Hematopoietic multipotent progenitor cell treated with erythropoietin and hydrocortisone succinate and interleukin-3 and kit ligand, for 6 days (in vitro differentiated cells): ENCODE measurements around the gene AVEN.

ENCODE experiments used
- DNase-seq: peaks from one replicate; pipeline ENCODE4 v3.0.0-alpha.2; 2015

The AVEN gene

DNA sequence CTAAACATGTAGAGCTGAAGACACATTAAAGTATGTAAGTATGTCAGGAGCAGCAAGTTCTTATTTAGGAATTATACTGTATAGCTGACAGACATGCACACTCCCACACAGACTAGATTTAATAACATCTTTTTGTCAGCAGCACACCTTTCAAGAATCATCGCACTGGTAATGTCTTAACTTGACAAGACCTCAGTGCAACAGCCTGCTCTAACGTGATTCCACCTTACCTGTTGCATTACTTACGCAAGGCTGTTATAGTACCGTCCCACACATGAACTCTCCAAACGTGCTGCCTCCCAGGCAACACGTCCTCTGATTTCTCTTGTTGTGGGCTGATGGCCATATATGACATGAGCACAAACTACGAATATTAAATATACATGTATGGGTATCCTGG is 58.8 kb downstream of the AVEN start:
- DNase-seq: no peak

DNA sequence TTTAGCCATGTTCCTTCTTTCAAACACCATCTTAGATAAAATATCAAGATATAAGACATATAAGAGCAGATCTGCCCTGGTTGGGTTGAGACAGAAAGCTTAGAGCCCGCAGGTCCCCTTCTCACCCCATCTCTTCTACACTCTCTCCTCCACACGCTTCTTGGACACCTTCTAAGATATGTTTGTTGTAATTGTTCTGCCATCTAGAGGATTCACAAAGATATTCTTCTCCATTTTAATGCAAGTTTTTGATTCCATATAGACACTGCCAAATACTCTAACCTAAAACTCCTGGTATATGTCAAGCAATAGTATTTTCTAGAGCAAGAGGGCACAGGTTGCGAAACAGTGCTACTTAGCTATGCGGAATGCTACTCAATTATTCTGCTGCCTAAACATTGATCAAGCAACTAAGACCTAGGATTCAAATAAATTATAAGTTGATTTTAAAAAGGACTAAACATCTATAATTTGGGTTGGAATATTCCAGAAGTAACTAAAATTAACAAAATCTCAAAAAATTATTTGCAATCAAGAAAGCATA is 63.9 kb downstream of the AVEN start:
- DNase-seq: peak; percentile 28

DNA sequence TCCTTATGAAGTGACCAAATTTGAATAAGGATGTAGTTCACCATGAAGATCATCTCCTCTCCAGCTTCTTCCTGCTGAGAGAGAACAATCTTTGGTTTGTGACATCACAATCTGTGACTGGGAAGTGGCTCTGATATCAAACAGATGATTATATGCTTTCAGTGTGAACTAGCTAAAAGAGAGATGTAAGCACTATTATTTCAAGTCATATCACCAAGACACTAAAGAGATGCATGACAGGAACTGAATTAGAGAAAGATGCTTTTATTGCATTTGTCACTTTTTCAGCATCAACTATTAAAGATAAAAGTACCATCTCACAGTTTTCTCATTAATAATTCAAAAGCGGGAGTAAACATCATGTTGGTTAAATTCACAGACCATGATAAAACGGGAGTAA is 67.2 kb downstream of the AVEN start:
- no peak for DNase-seq

DNA sequence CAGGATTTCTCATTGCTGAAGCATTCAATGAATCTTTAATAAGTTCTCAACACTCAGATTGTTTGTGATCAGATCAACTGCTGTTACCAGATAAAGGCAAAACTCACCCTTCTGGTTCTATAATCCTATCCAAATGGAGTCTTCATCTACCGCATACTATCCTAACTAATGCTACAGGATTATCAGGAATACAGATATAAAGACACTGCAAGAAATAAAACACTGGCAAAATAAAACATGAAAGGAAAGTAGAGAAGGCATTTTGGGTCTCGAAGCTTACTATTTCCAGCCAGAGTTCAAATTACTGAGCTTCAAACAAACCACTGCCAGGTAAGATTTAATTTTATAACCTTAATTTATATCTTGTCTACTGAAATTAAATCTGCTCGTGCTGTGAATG is 70.2 kb downstream of the AVEN start:
- no peak for DNase-seq

DNA sequence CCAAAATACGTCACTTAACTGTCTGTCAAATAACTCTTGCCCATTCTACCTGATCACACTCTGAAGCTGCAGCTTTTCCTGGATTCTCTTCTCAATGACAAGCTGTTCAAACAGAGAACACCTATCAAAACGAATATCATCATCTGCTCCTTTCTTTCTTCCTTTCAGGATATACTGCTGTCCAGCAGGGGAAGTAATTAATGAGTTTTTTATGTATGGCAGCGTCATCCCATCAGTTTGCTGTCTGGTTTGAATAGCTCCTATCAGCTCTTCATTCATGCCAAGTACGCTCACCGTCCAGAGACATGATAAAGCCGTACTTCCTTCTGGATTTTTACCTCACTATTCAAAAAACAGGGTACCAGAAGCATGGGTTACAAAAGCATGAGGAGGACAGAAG is 70.8 kb downstream of the AVEN start, which contains the start of gene CHRM5:
Gene CHRM5 (plus strand): TSS at position 274 of the 400 bp plus-strand sequence. CDS start 94,221 bp downstream, outside the sequence.
- no peak for DNase-seq

DNA sequence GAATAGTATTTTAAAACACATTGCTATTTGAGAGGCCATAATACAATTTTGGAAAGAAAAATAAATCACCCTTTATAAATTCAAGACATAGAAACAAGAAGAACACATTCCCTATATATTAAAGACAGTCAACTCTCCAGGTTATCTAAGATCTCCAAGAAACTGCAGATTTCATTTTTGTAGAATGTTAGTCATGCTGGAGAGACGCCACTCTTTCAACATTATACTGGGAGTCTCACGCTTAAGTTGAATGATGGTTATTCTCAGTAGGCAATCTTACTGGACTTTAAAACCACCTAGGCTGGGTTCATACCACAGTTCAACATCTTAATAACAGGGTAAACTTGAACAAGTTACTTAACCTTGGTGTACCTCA is 74.4 kb downstream of the AVEN start:
- DNase-seq: no peak

DNA sequence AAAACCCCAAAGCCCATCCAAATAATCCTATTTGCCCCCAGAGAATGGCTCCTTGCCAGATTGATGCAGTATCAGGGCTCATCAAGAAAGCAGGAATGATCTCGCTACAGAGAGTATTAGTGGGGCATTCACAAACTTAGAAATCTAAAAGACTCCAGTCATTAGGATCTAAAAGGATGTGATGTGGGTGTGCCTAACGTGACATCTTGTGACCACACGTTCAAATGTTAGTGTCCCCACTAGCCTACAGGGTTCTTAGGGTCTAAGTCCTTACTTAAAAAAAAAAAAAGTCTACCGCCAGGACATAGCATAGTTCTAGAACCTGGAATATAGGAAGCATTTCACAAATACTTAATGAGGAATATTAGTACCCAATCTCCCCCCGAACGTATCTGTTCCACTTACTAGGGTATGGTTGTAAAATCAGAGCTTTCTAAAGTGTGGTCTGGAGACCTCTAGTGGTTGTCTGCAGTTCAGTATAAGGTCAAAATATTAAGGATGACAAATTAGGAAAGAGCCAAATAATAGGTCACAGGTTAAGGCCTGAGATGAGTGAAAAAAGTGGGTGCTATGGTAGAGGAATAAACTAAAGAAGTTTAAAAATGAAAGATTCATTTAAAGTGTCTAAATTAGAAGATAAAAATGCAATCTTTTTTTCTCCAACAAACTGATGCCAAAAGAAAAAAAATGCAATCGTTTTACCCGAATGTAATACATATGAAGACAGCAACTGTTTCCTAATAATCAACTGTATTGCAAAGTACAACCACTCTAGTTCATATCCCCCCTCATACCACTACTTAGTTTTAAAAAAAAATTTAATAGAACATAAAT is 75.0 kb downstream of the AVEN start:
- DNase-seq: peak; percentile 79

DNA sequence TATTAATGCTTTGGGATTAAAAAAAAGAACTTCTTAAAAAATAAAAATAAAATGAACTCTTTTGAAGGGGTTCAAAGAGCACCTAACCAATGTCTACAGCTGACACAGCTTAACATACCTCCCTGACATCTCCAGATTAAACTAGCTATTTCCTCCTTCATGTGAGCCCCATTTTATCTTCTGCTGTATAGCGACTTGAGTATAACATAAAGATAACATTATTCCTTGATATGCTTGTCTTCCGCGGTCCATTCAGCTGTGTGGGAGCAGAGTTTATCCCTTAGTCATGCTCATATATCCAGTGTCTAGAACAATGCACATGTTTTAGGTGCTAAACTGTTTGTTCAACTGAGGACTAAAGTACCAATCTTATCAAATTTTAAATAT is 78.5 kb downstream of the AVEN start:
- peak; percentile 64 for DNase-seq

DNA sequence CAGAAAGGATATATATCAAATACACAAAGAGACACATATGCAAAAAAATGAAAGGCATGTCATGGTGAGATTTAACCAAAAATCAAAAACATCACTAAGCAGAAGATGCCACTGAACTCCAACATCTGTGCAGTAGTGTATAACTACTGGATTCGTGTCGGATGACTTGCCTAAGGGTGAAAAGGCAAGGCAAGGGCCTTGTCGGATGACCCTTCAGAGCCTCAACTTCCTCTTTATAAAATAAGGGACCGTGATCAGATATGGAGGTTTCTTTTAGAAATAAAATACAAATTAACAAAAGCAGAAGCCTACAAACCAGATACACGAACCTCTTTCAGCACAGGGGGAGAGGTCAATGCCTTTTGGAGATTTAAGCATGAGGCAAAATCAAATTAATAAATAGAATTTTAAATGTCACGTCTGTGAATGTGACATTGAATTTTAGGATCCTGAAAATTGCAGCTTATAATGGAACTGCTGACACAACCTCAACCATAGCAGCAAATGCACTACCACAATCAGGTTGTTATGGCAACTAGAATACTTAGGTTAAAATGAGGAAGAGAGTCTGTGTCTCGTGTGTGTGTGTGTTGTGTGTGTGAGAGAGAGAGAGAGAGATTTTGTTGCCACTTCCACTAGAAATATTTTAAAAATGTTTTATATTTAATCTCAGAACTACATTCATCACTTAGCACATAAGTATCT is 79.0 kb downstream of the AVEN start:
- peak; percentile 69 for DNase-seq

DNA sequence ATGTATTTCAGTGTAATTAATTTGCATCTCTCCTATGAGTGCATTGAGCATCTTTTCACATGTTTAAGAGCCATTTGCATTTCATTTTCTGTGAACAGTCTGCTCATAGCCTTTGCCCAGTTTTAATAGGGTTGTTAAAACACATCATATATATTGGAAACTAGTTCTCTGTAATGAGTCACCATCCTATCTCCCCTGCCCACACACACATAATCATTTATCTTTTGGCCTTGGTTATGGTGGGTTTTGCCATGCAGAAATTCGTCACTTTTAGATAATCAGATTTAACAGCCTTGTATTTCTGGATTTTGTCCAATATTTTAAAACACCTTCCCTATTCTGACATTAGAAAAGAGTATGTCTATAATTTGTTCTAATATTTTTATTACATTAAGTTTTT is 82.6 kb downstream of the AVEN start:
- DNase-seq: peak; percentile 89

DNA sequence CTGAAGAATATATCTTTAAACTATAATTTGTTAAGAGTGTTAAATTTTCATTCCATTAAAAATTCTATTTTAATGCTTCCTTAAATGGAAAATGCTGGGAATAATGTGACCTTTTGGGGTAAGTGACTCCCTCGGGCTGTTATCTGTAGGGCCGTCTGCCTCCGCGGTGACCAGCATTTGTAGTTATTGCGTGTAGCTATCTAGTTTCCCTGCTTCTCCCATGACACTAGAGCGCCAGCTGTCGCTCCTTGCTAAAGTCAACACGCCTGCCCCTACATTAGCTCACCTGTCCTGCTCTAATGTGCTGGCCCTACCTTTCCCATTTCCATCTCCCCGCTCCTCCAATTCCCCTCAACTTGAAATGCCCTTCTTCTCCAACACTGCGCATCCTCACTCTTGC is 83.1 kb downstream of the AVEN start:
- peak; percentile 87 for DNase-seq

DNA sequence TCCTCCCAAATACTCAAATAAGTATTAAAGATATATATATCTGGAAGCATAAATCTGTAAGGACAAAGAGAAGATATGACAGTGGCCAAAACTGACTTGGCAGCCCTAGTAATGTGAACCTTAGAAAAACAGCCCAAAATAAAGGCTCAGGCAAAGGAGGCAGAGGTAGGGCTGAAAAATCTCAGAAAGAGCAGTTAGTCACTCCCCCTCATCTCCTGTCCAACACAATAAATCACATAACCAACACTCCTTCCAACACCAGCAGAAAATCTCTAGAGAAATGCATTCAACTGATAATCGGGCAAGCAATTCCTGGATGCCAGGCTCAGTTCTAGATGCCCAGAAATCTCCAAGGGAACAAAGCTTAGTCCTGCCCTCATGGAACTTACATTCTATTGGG is 92.9 kb downstream of the AVEN start:
- no peak for DNase-seq

DNA sequence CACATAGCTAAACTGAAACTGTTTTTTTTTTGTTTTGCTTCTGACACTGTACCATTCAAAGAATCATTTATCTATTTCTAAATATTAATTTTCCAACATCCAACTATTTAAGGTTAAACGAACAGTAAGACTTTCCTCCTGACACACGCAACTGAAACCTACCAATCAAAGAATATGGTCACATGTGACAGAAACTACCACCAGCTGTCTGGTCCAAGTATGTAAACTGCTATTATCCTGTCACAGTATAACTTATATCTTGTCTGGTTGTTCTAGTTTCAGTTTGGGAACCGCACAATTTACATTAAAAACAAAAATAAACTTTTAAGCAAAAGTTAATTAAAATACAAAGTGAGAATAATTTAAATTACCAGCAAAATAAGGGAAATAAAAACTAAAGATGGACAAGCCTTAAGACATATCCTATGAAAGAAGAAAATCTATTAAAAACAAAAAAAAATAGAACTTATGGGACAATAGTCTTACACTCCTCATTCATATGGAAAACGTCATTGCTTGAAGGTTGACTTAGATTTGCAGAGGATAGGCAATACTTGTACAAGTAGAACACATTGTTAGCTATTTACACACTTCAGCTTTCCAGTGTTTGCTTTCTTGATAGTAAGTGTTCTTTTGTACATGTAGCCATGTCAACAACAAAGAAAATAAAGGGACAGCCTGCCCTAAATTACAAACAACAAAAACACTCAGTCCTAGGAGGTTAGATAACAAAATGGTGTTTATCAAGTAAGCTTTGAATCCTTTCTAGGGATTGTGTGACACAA is 97.5 kb downstream of the AVEN start:
- DNase-seq: no peak

DNA sequence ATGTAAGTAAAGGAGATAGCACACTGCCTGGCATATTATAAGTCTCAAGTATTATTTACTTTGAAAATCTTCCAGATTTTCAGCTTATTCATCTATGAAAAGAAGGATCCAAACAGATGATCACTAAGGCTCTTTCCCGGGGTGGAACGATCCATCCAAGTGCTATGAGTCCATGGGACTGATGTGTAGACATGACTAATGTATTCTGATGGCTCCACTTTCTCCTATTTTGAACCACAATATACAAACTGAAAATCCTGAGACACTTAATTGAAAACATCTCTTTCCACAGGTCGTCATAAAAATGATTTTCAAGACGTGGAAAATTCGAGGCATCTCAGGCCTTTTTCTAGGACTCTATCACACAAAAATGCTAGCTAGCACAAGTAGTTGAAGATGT is 104.1 kb downstream of the AVEN start:
- no peak for DNase-seq

DNA sequence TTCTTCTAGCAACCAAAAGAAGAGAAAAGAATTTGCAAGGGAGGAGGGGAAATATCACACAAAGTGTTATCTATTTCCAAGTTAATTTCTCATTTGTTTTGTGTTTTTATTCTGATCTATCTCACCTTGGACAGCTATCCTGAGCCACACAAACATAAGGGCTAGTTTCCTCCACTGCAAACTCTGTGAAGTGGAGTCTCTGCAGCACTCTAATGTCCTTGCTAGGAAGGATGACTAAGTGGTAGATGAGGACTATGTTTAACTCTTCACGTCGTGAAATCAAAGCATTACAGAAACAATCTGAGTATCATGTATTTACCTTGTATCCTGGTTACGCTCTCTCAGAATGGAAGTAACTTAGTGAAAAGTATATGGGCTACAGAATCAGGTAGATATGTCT is 104.6 kb downstream of the AVEN start:
- DNase-seq: no peak

DNA sequence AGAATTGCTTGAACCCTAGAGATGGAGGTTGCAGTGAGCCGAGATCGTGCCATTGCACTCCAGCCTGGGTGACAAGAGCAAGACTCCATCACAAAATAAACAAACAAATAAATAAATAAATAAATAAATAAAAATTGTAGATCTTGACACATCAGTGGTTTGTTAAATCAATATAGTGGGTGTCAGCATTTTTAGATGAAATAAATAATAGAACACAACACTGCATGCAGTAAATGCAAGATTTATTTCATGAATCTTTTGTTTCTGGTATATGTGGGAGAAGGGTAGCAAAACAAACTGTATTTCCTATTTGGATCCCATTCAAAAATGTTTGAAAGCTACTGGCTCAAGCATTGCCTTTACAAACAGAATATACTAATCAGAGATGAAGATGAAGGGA is 106.3 kb downstream of the AVEN start:
- DNase-seq: no peak

DNA sequence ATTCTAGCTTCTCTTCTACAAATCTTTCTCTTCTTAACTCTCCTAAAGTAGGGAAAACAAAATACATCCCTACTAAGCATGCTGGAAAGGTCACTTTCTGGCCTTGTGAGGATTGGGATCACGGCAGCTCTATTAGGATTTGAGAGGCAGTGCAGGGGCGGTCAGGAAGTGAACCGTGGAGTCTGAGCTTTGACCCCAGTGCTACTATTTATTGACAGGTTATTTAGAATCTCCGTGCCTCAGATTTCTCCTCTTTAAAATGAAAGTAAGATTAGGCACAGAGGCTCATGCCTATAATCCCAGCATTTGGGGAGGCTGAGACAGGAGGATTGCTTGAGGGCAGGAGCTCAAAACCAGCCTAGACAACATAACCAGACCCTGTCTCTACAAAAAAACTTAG is 112.7 kb downstream of the AVEN start:
- no peak for DNase-seq

DNA sequence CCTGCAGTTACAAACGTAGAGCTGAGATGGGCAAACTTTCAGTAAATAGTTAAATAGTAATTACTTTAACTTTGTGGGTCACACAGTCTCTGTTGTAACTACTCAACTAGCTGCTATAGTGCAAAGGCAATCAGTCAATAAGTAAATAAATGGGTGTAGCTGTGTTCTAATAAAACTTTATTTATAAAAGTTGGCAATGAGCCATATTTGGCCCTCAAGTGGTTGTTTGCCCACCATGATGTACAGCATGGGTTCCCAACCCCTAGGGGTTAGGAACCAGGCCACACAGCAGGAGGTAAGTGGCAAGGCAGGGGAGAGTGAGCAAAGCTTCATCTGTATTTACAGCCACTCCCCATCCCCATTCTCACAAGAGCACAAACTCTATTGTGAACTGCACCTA is 115.6 kb downstream of the AVEN start:
- no peak for DNase-seq

DNA sequence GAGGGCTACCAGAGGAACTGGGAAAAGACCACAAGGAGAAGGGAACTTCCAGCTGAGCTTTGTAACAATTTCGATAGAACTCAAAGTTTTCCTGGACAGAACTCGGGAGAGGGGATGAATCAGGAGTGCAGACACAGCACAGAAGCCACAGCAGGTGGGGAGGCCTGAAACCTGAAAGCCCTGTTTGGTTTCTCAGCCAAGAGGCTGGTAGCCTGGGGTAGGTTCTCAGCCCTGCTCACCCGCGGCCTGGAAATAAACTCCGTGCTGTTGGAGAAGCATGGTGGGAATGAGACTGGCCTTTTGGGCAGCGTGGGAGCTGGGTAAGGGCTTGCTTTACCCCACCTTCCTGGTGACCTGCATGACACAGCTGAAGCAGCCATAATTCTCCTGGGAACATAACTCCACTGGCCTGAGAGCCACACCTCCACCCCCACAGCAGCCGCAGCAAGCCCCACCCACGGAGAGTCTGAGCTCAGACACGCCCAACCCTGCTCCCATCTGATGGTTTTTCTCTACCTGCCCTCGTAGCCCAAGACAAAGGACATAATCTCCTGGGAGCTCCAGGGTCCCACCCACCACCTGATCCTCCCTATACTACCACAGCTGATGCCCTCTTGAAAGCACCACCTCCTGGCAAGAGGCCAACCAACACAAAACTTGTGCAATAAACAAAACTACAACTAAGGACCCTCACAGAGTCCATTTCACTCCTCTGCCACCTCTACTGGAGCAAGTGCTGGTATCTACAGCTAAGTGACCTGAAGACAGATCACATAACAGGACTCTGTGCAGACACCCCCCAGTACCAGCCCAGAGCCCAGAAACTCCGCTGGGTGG is 123.2 kb downstream of the AVEN start:
- peak; percentile 67 for DNase-seq

DNA sequence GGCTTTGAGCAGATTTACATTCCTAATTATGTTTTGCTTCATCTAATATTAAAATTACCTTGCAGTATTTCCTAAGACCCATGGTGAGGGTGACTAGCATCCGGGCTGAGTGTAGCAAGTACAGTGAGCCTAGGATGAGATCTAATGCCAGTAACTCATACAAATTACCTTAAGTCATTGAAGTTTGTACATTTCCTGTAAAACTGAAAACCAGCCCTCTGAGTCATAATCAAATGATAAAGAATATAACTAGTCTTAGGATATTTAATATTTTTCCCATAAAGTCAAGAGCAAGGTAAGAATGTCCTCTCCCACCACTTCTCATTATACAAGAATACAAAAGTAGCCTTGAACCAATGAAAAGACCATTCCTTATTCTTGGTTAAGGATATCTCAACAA is 125.5 kb downstream of the AVEN start:
- DNase-seq: no peak

DNA sequence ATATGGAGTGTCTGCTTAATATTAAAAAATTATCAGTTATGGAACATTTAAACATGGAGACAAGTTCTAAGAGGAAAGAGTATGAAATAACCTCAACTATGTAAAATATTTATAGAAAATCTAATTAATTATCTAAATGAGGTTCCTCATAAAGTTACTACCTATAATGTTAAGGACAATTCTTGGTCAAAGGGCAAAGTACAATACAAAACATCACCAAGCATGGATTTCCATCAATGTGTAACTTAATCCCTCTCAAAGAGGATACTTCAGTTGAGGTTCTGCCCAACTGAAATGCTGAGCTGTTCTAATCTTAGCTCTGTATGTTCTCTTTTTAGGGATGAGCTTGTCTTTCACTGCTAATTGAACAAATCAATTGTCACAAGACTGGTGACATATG is 126.7 kb downstream of the AVEN start:
- no peak for DNase-seq

DNA sequence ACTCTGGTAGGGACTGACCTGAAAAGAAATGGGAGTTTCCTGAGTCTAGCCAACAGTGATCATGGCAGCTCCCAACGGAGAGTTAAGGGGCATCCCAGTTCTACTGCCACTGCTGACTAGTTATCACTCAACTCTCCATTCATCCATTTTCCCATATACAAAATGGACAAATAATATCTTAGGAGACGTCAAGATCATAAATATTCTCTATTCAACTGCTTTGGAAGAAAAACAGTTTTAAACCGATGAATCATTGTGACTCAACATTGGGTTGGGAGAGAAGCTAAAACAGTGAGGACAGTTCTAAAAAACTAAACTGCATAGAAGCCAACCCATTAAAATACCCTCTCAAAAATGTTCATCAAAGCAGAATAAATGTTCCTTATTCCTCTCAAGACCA is 128.3 kb downstream of the AVEN start:
- no peak for DNase-seq

DNA sequence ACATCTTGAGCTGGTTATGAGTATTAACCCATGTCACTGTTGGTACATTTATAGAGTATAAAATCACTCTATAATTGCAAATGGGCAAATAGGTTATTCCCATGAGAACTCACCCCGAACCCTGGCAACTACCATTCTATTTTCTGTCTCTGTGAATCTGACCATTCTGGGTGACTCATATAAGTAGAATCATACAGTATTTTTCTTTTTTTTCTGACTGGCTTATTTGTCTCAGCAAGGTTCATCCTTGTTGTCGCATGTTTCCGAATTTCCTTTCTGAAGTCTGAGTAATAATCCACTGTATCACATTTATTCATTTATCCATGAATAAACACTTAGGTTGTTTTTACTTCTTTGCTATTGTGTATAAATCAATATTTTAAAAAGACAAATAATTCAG is 130.6 kb downstream of the AVEN start:
- no peak for DNase-seq
